Stimulated activated naive B cell treated with anti-CD40 and anti-IgM and Interleukin-4, amounts not matched to agents 10 μg/mL and 1 μg/mL and 100 μg/mL, for 72 hours (primary cell): Measurements from ENCODE around the gene AGBL4.

Source experiments
- ATAC-seq, 2 donors: fragments of 150-1000 bp; cut with Tn5 transposase; replicated peaks; 2 replicates each; pipeline ENCODE4 v1.10.0; 2021; ENCODE audit warnings: moderate library complexity in 1 of 2
- DNase-seq: peaks from one replicate; pipeline ENCODE4 v3.0.0; 2021
- H3K27ac Mint-ChIP-seq: one replicate; pipeline ENCODE4 v1.8.0; 2022; ENCODE audit warnings: mild to moderate bottlenecking, mixed read lengths
- H3K27me3 Mint-ChIP-seq, 2 donors: one replicate each; pipeline ENCODE4 v1.8.0; 2022; ENCODE audit warnings: mixed read lengths in 2 of 2
- H3K36me3 Mint-ChIP-seq, 2 donors: one replicate each; pipeline ENCODE4 v1.8.0; 2022; ENCODE audit warnings: mixed read lengths in 2 of 2, mild to moderate bottlenecking in 1 of 2
- H3K4me1 Mint-ChIP-seq, 2 donors: one replicate each; pipeline ENCODE4 v1.8.0; 2022; ENCODE audit warnings: mixed read lengths in 2 of 2, mild to moderate bottlenecking in 1 of 2
- H3K4me3 Mint-ChIP-seq, 2 donors: one replicate each; pipeline ENCODE4 v1.8.0; 2022; ENCODE audit warnings: mild to moderate bottlenecking in 2 of 2, mixed read lengths in 2 of 2, moderate library complexity in 1 of 2
- H3K9me3 Mint-ChIP-seq, 2 donors: one replicate each; pipeline ENCODE4 v1.8.0; 2022; ENCODE audit warnings: mixed read lengths in 2 of 2, mild to moderate bottlenecking in 1 of 2

The AGBL4 gene

DNA sequence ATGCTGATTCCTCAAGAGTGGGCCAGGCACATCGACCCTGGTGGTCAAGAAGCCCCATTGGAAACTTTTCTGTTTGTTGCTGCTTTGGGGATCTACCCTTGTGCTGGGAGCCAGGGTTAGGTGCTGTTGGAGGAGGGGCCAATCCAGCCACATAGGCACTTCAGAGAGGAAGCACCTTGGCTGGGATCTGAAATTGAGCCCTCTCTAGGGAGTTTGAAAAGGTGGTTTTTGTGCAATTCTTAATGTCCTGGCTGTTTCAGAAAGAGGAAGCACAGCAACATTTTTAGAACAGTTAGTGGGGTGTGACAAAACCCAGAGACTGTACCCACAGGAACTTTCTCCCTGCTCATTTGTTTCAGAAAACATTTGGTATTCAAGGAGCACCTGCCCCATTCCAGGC is 1229.9 kb downstream of the AGBL4 start:
- DNase-seq (peak; percentile 78), ATAC-seq (peak; percentile 84)
- peak overlapping the region; percentile 35 to 73 for H3K4me3 Mint-ChIP-seq

DNA sequence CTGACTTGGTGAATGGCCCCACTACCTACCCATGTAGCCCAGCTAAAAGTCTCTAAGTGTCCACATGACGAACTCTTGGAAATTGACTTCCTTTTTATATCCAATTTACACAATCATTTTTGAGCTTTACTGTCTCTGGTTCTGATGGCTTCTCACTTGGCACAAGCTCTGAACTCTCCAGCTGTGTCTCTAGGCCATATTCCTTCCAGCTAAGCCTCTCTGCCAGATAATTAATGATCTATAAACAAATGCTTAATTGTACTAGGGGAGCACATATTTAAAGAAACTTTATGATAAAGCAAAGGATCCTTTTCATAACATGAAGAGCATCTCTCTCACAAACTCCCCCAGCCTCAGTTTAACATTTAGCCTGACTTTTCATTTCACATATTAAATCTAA is 1230.8 kb downstream of the AGBL4 start:
- H3K27ac Mint-ChIP-seq: peak overlapping the region; percentile 96
- ATAC-seq (no peak), DNase-seq (no peak)
- H3K27me3 Mint-ChIP-seq: no peaks in the 10 kb centered on the region
- peaks cover 4% of the 10 kb centered on the region in 2 donors for H3K9me3 Mint-ChIP-seq
- no peak overlapping the region for H3K4me3 Mint-ChIP-seq
- H3K36me3 Mint-ChIP-seq: no peaks in the 10 kb centered on the region
- peaks cover 62 to 87% of the 10 kb centered on the region in 2 donors for H3K4me1 Mint-ChIP-seq

More for the DNA sequence above, 1229.9 kb downstream of the AGBL4 start:
- peak overlapping the region; percentile 96 for H3K27ac Mint-ChIP-seq
- peaks cover 0 to 4% of the 10 kb centered on the region in 2 donors for H3K36me3 Mint-ChIP-seq
- peaks cover 61 to 89% of the 10 kb centered on the region in 2 donors for H3K4me1 Mint-ChIP-seq
- no peaks in the 10 kb centered on the region for H3K27me3 Mint-ChIP-seq
- peaks cover 7% of the 10 kb centered on the region in 2 donors for H3K9me3 Mint-ChIP-seq

DNA sequence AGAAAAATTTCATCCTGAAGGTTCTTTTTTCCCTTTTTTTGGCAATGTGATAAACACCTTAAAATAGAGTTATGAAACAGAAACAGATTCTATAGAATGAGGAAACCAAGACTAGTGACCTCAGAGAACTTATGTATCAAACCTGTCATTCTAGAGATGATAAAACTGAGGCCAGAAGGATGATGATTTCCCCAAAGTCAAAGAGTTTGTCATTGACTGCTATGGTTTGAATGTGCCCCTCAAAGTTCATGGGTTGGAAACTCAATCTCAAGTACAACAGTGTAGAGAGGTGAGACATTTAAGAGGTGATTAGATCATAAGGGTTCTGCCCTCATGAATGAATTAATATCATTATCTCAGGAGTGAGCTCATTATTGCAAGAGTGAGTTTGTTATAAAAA is 1233.4 kb downstream of the AGBL4 start:
- ATAC-seq: peak; percentile 63 to 66
- no peak for DNase-seq
- H3K9me3 Mint-ChIP-seq: peaks cover 4% of the 10 kb centered on the region in 2 donors
- H3K27me3 Mint-ChIP-seq: no peaks in the 10 kb centered on the region
- no peaks in the 10 kb centered on the region for H3K36me3 Mint-ChIP-seq
- peak overlapping the region; percentile 99 for H3K27ac Mint-ChIP-seq
- H3K4me1 Mint-ChIP-seq: peaks cover 57 to 88% of the 10 kb centered on the region in 2 donors
- H3K4me3 Mint-ChIP-seq: peak overlapping the region; percentile 66 to 68

DNA sequence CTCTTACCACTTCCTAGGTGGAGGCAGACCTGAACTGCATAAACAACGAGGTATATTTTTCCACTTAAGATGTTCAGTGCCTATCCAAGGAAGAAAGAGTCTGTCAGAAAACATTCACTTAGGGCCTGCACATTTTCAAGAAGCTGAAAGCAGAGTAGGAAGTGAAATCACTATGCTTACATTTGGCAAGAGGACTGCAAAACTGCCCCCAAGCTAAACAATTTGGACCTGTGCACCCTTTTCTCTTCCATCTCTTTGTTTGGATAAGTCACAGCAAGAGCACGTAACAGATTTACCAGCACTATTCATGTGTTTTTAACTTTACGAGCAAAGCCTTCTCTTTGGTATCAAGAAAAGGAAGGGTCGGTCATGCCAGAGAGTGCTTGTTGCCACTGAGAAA is 1233.9 kb downstream of the AGBL4 start:
- peak; percentile 31 to 39 for ATAC-seq
- H3K27me3 Mint-ChIP-seq: no peaks in the 10 kb centered on the region
- DNase-seq: no peak
- peaks cover 3 to 4% of the 10 kb centered on the region in 2 donors for H3K9me3 Mint-ChIP-seq
- H3K36me3 Mint-ChIP-seq: peaks cover 0 to 3% of the 10 kb centered on the region in 2 donors
- H3K4me3 Mint-ChIP-seq: peak overlapping the region; percentile 66 to 68
- peak overlapping the region; percentile 99 for H3K27ac Mint-ChIP-seq
- peaks cover 59 to 88% of the 10 kb centered on the region in 2 donors for H3K4me1 Mint-ChIP-seq

DNA sequence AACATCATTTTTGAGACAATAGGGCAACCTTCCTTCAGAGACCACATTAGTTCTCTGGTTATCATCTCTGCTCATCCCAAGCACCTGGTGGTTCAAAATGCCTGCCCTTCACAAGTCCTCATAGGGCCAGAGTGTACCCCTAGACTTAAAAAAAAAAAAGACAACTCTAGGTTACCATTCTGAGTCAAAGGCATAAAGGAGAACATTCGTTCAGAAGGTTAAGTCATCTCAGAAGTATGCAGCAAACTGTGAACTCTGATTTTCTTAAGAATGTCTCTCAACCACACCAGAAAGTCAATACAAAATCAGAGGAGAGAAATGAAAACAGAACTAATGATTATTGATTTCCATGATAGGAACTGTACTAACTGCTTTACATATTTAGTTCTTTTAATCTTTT is 1237.9 kb downstream of the AGBL4 start:
- H3K4me1 Mint-ChIP-seq: peaks cover 35 to 55% of the 10 kb centered on the region in 2 donors
- no peaks in the 10 kb centered on the region for H3K9me3 Mint-ChIP-seq
- ATAC-seq (peak; percentile 63 to 69), DNase-seq (no peak)
- peaks cover 0 to 6% of the 10 kb centered on the region in 2 donors for H3K36me3 Mint-ChIP-seq
- no peaks in the 10 kb centered on the region for H3K27me3 Mint-ChIP-seq
- H3K4me3 Mint-ChIP-seq: no peak overlapping the region
- H3K27ac Mint-ChIP-seq: peak overlapping the region; percentile 34

DNA sequence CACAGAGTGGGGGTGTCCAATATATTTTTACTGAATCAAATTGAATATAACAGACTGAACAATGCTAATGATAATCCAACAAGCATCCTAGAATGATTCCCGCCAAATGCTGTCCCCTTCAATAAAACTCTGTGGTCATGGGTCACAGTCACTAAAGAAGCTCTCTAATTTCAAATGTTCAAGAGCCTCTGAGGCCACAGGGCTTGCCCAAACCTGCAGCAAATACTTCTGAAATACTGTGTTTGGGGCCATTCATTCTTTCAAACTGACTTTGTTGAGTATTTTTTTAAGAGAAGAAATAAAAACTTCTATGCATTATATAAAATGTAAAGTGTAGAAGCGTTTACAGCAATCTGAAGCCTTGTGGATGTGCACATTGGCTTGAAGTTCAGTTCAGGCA is 1239.5 kb downstream of the AGBL4 start:
- DNase-seq (no peak), ATAC-seq (no peak)
- Mint-ChIP-seq H3K36me3 (peaks cover 0 to 6% of the 10 kb centered on the region in 2 donors), H3K4me1 (peaks cover 21 to 39% of the 10 kb centered on the region in 2 donors), H3K27me3 (no peaks in the 10 kb centered on the region), H3K4me3 (no peak overlapping the region), H3K27ac (no peak overlapping the region), H3K9me3 (no peaks in the 10 kb centered on the region)

DNA sequence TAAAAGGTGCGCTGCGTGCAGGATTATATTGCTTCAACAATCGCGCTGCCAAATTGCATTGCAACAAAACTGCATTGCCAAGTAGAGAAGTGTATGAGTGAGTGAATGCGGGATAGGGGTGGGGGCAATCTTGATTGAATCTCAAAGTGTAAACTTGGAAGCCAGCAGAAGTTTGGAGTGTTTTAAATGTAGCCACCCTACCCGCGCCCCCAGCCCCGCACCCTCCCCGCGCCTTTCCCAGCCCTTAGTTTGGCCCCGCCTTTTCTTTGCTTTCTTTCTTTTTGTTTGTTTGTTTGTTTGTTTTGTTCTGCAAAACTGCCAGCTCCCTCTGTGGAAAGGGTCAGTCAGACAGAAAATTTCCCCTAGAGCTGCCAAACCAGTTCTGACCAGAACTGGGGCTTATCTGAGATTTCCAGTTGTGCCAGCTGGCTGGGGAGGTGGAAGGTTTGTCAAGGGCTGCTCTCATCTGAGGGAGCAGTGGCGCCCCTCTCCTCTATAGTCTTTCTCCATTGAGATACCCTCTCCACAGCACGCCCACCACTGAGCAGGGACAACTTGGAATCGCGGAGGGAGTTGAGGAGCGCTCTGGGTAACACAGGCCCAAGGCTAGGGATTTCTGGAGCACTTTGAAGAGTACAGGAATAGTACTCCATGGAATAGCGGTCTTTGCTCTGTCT is 1246.4 kb downstream of the AGBL4 start:
- Mint-ChIP-seq H3K4me3 (peak overlapping the region; percentile 91), H3K9me3 (no peaks in the 10 kb centered on the region), H3K27me3 (no peaks in the 10 kb centered on the region), H3K36me3 (peaks cover 6 to 21% of the 10 kb centered on the region in 2 donors), H3K27ac (peak overlapping the region; percentile 93), H3K4me1 (peaks cover 43 to 52% of the 10 kb centered on the region in 2 donors)
- ATAC-seq (peak in 1 of 2 donors; percentile 2), DNase-seq (no peak)

DNA sequence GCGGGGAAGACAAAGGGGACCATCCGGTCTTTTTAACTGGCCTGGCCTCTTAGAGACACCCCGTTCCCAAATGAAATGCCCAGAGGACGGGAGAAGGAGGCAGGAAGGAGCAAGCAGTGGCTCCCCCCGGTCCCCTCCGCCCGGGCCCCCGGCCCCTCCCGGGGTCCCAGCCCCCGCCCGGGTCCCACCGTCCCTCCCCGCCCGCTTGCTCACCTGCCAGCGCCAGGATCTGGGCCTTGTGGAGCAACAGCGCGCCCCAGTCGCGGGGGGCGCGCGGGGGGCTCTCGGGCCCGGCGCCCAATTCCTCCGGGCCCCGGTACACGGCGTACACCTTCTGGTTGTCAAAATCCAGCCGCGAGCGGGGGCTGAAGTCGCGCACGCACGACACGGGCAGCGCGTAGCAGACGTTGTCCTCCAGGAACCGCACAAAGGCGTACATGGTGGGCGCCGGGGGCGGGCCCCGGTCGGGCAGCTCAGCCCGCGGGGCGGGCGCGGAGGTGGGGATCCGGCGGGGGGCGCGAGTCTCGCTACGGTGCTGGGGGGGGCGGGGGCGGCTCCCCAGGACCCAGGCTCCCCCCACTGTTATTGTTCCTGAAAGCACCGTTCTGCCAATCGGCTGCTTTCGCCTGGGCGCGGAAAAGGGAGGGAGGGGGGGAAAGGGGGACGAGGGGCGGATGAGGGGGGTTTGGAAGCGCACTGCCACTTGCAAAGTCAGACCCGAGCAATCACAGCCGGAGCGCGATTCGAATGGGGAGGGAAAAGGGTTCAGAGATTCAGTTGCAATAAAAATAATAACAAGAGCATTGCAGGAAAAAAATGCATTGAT is 1247.1 kb downstream of the AGBL4 start, which contains the start of gene BEND5:
Gene BEND5, minus strand, starts transcription at position 499 of the 826 bp plus-strand sequence. Its CDS starts 60 bp downstream, at position 439.
- H3K27ac Mint-ChIP-seq: peak within 1 kb of the TSS; percentile 93
- peaks cover 10 to 28% of the 10 kb centered on the region in 2 donors for H3K36me3 Mint-ChIP-seq
- ATAC-seq (peak; percentile 72 to 79), DNase-seq (peak; percentile 62)
- H3K27me3 Mint-ChIP-seq: no peaks in the 10 kb centered on the region
- H3K9me3 Mint-ChIP-seq: no peaks in the 10 kb centered on the region
- peak within 1 kb of the TSS; percentile 91 to 94 for H3K4me3 Mint-ChIP-seq
- H3K4me1 Mint-ChIP-seq: peaks cover 49 to 60% of the 10 kb centered on the region in 2 donors

DNA sequence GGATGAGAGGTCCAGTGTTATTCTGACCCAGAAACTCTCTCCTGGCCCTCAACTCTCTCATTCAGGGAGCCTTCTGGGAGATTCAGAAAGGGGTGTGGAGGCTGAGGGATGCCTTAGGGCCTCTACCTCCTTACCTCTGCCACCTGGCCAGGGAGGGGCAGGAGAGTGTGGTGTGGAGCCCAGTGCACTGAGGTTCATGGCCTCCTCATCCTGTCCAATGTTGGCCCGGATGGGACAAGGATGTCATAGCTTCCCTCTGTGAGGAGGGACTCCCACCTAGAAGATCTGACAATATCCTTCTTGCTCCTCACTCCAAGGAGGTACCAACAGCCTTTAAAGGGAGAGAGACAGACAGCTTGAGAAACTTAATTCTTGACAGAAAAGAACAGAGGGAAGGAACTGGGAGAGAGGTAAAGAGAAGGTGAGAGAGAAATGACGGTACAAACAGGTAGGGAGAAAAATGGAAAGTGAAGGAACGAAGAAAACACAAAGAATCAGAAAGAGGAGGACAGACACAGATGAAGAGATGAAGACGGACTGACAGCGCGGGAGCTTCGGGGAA is 1247.8 kb downstream of the AGBL4 start:
- no peak for DNase-seq
- Mint-ChIP-seq H3K36me3 (peaks cover 10 to 32% of the 10 kb centered on the region in 2 donors), H3K27me3 (no peaks in the 10 kb centered on the region), H3K27ac (peak overlapping the region; percentile 91), H3K4me3 (peak overlapping the region; percentile 91 to 94), H3K9me3 (no peaks in the 10 kb centered on the region), H3K4me1 (peaks cover 50 to 62% of the 10 kb centered on the region in 2 donors)
- ATAC-seq: peak; percentile 15 to 26

DNA sequence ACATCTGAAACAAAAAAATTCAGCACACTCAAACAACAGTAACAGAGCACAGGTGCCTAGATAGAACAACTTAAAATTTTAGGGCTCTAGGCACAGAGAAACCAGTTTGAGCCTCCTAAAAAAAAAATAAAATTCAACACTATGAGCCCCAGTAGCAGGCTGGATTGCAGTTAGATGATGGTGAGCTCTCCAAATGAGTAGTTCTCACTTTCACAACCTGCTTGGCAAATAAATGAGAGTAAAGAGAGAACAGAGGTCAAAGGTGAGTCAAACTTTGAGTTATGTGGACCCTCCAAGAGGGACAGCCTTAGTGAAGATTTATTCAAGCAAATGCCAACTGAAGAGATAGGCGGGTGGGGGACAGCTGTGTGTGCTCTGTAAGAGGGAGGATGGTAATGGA is 1250.6 kb downstream of the AGBL4 start:
- Mint-ChIP-seq H3K4me3 (peak overlapping the region; percentile 2 to 71), H3K27ac (peak overlapping the region; percentile 78), H3K4me1 (peaks cover 69 to 85% of the 10 kb centered on the region in 2 donors), H3K27me3 (no peaks in the 10 kb centered on the region), H3K36me3 (peaks cover 14 to 51% of the 10 kb centered on the region in 2 donors), H3K9me3 (no peaks in the 10 kb centered on the region)
- ATAC-seq (peak; percentile 60 to 61), DNase-seq (no peak)

DNA sequence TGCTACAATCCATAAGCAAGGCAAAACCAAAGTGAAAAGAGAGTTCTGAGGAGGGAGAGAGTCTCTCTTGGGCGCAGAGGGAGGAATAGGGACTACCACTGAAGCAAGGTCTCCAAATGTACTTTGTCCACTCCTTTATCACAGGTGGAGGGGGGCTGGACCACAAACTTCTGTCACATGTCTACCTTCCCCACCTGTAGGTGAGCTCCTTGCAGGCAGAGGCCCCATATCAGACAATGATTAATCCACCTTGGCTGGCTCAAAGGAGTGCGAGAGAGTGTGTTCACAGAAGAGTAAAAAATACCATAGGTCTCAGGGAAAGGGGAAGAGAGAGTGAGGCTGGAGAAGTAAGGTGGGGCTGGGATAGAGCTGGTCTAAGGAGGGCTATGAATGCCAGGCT is 1251.5 kb downstream of the AGBL4 start:
- H3K27ac Mint-ChIP-seq: peak overlapping the region; percentile 84
- peaks cover 69 to 85% of the 10 kb centered on the region in 2 donors for H3K4me1 Mint-ChIP-seq
- H3K27me3 Mint-ChIP-seq: no peaks in the 10 kb centered on the region
- ATAC-seq: no peak
- no peaks in the 10 kb centered on the region for H3K9me3 Mint-ChIP-seq
- no peak for DNase-seq
- peaks cover 17 to 58% of the 10 kb centered on the region in 2 donors for H3K36me3 Mint-ChIP-seq
- peak overlapping the region; percentile 39 to 62 for H3K4me3 Mint-ChIP-seq

DNA sequence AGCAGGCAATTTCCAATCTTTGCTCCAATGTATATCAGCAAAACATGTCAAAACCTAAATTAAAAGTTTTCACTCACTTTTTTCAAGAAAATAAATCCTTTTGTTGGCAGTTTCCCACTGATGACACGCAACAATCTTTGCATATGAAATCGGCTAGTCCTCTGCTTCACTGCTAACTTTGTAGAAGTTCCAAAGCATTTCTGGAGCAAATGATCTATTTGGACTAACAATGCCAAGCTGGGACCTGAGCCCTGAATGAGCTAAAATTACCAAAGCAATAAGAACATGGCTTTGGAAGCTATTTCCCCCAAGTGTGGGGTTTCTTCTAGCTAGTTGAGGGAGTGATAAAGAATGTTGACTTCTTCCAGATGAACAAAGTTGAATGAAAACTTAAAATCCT is 1252.2 kb downstream of the AGBL4 start:
- Mint-ChIP-seq H3K27ac (no peak overlapping the region), H3K4me1 (peaks cover 74 to 91% of the 10 kb centered on the region in 2 donors)

DNA sequence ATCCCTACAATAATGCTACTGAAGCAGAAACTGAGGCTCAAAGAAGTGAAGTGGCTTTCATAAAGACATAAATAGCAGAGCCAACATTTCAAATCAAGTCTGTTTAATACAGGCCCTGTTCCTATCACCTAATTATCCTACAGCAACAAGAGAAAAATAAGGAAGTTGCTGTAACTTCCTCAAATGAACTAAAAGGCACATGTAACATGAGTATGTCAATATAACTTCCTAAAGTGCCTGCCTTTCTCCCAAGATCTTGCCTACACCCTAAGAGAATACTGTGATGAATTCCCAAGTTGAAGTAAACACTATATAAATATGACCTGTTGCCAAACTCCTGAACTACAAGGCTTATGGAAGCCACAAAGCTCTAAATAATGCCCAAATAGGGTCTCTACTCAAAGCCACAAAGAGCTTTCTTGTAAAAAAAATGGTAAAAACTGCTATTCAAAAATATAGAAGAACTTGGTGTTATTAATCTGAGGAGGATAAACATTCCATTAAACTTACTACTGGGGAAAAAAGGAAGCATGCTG is 1255.7 kb downstream of the AGBL4 start:
- Mint-ChIP-seq H3K27ac (peak overlapping the region; percentile 49), H3K9me3 (peaks cover 0 to 4% of the 10 kb centered on the region in 2 donors), H3K27me3 (no peaks in the 10 kb centered on the region), H3K4me3 (peak overlapping the region; percentile 18 to 43), H3K4me1 (peaks cover 68 to 90% of the 10 kb centered on the region in 2 donors), H3K36me3 (peaks cover 30 to 82% of the 10 kb centered on the region in 2 donors)
- DNase-seq (no peak), ATAC-seq (peak; percentile 67 to 76)

More for the DNA sequence above, 1252.2 kb downstream of the AGBL4 start:
- no peak for DNase-seq
- no peak for ATAC-seq
- peaks cover 21 to 65% of the 10 kb centered on the region in 2 donors for H3K36me3 Mint-ChIP-seq
- H3K27me3 Mint-ChIP-seq: no peaks in the 10 kb centered on the region
- no peak overlapping the region for H3K4me3 Mint-ChIP-seq
- H3K9me3 Mint-ChIP-seq: no peaks in the 10 kb centered on the region

DNA sequence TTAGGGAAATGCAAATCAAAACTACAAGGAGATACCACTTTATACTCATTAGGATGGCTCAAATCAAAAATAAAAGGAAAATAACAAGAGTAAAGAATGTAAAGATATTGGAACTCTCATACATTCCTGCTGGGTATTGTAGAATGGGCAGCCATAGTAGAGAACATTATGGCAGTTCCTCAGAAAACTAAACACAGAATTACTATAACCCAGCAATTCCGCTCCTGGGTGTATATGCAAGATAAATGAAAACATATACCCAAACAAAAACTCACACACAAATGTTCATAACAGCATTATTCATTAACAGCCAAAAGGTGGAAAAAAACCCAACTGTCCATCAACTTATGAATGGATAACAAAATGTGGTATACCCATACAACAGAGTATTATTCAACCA is 1258.4 kb downstream of the AGBL4 start:
- ATAC-seq (no peak), DNase-seq (no peak)
- Mint-ChIP-seq H3K4me3 (no peak overlapping the region), H3K9me3 (peaks cover 0 to 4% of the 10 kb centered on the region in 2 donors), H3K27ac (no peak overlapping the region), H3K36me3 (peaks cover 27 to 72% of the 10 kb centered on the region in 2 donors), H3K27me3 (no peaks in the 10 kb centered on the region), H3K4me1 (peaks cover 71 to 95% of the 10 kb centered on the region in 2 donors)
